Neuronal stem cell (in vitro differentiated cells): ENCODE data around the gene CDK16.

Experiments
- DNase-seq: peaks from one replicate; pipeline ENCODE4 v3.0.0-alpha.2; 2013; ENCODE audit warnings: low spot score
- H2AFZ ChIP-seq: one replicate; pipeline ENCODE4 v1.6.1; 2013; ENCODE audit warnings: mild to moderate bottlenecking, low read length, inconsistent platforms
- H2AK5ac ChIP-seq: 2 replicates; pipeline ENCODE4 v1.6.1; 2013; ENCODE audit warnings: low read depth, mild to moderate bottlenecking, inconsistent platforms, low read length, moderate library complexity, mixed read lengths
- H2BK120ac ChIP-seq: 2 replicates; pipeline ENCODE4 v1.6.1; 2013; ENCODE audit warnings: low read depth, mild to moderate bottlenecking, inconsistent platforms, low read length, moderate library complexity, mixed read lengths
- H2BK12ac ChIP-seq: one replicate; pipeline ENCODE4 v1.6.1; 2013; ENCODE audit warnings: low read length, inconsistent platforms
- H2BK15ac ChIP-seq: 2 replicates; pipeline ENCODE4 v1.6.1; 2013; ENCODE audit warnings: mild to moderate bottlenecking, low read length, inconsistent platforms, mixed read lengths
- H2BK5ac ChIP-seq: one replicate; pipeline ENCODE4 v1.6.1; 2013; ENCODE audit warnings: inconsistent platforms, mild to moderate bottlenecking, low read length, moderate library complexity
- H3K14ac ChIP-seq: one replicate; pipeline ENCODE4 v1.6.1; 2013; ENCODE audit warnings: low read length, inconsistent platforms
- H3K18ac ChIP-seq: 2 replicates; pipeline ENCODE4 v1.6.1; 2013; ENCODE audit warnings: low read length, inconsistent platforms
- H3K23ac ChIP-seq: 2 replicates; pipeline ENCODE4 v1.6.1; 2013; ENCODE audit warnings: low read depth, mild to moderate bottlenecking, mixed read lengths, low read length, inconsistent platforms; ENCODE audit not compliant: poor library complexity
- H3K27ac ChIP-seq: replicated peaks from 3 replicates; pipeline ENCODE4 v1.5.1; 2013; ENCODE audit warnings: low read length, inconsistent platforms
- H3K27me3 ChIP-seq, 3 experiments: 2 replicates each; pipeline ENCODE4 v1.6.1; 2013; ENCODE audit warnings: low read length in 3 of 3, mild to moderate bottlenecking in 2 of 3, inconsistent platforms in 1 of 3, low read depth in 1 of 3, mixed read lengths in 1 of 3, moderate library complexity in 1 of 3; ENCODE audit not compliant: control insufficient read depth in 3 of 3, insufficient read depth in 3 of 3
- H3K36me3 ChIP-seq, 2 donors: replicated peaks in 1 of 2; 2 replicates each; pipeline ENCODE4 v1.6.1; 2013; ENCODE audit warnings: low read length in 2 of 2; ENCODE audit not compliant: control insufficient read depth in 2 of 2, insufficient read depth in 2 of 2
- H3K4ac ChIP-seq: 2 replicates; pipeline ENCODE4 v1.6.1; 2013; ENCODE audit warnings: inconsistent platforms, mild to moderate bottlenecking, low read length, moderate library complexity
- H3K4me1 ChIP-seq, 2 donors: 1 replicate in 1 of 2; 2 replicates in 1 of 2; pipeline ENCODE4 v1.6.1; 2013; ENCODE audit warnings: low read length in 2 of 2, low read depth in 1 of 2; ENCODE audit not compliant: control insufficient read depth in 2 of 2, insufficient read depth in 1 of 2
- H3K4me2 ChIP-seq: one replicate; pipeline ENCODE4 v1.6.1; 2013; ENCODE audit warnings: mild to moderate bottlenecking, low read length, inconsistent platforms; ENCODE audit not compliant: insufficient read depth, poor library complexity, severe bottlenecking
- H3K4me3 ChIP-seq, 2 donors: 2 replicates each; pipeline ENCODE4 v1.5.1; 2013; ENCODE audit warnings: low read length in 2 of 2, mild to moderate bottlenecking in 2 of 2, inconsistent platforms in 1 of 2, moderate library complexity in 1 of 2
- H3K79me1 ChIP-seq: one replicate; pipeline ENCODE4 v1.6.1; 2013; ENCODE audit warnings: low read depth, mild to moderate bottlenecking, inconsistent platforms, low read length, moderate library complexity
- H3K9ac ChIP-seq: one replicate; pipeline ENCODE4 v1.6.1; 2013; ENCODE audit warnings: mild to moderate bottlenecking, low read depth, low read length, inconsistent platforms; ENCODE audit not compliant: poor library complexity
- H3K9me3 ChIP-seq, 2 donors: replicated peaks in 1 of 2; 2 replicates each; pipeline versions ENCODE3 to v1.6.1; 2013; ENCODE audit warnings: low read length in 2 of 2, mild to moderate bottlenecking in 2 of 2, inconsistent platforms in 1 of 2, low read depth in 1 of 2, mixed read lengths in 1 of 2, moderate library complexity in 1 of 2; ENCODE audit not compliant: control insufficient read depth in 2 of 2, insufficient read depth in 1 of 2
- H4K8ac ChIP-seq: one replicate; pipeline ENCODE4 v1.6.1; 2013; ENCODE audit warnings: low read depth, mild to moderate bottlenecking, inconsistent platforms, low read length, moderate library complexity
- H4K91ac ChIP-seq: one replicate; pipeline ENCODE4 v1.6.1; 2013; ENCODE audit warnings: low read length, low read depth, mild to moderate bottlenecking, inconsistent platforms; ENCODE audit not compliant: poor library complexity
- WGBS, 2 donors: extraction: QIAGEN DNeasy Blood & Tissue Kit; methylation state at CpG; one replicate each; pipeline ENCODE4 v1.1.7; 2013; ENCODE audit warnings: missing lambda C conversion rate in 2 of 2, mixed read lengths in 1 of 2; ENCODE audit not compliant: insufficient read length in 2 of 2, insufficient replicate concordance in 1 of 2; ENCODE audit errors: extremely low coverage in 2 of 2; 5-methylcytosine and 5-hydroxymethylcytosine counted together

CDK16 gene

DNA sequence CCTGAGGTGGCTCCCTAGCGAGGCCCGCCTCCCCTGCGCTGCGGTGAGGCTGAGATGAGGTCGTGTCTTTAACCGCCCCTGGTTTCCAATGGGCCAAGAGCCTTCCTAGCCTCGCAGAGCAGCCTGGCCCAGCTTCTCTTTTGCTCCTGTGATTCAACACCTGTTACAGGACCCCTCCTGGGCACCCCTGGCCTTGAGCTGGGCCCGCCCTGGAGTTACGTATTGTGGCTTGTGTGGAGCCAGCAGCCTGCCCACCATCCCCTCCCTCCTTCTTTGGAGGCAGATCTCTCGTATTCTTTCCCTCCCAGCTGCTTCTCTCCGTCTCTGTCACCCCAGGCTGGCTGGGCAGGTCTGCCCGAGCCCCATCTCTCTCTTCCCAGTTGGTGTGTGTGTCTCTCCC lies 44.1 kb upstream of the CDK16 start:
- Histone ChIP-seq H3K23ac (no peak overlapping the region), H3K4me2 (no peak overlapping the region), H2AFZ (no peak overlapping the region), H2AK5ac (no peak overlapping the region), H3K9me3 (no peaks in the 10 kb centered on the region), H2BK5ac (no peak overlapping the region), H3K18ac (no peak overlapping the region), H3K79me1 (peaks cover 3% of the 10 kb centered on the region), H4K8ac (no peak overlapping the region), H2BK120ac (no peak overlapping the region), H3K36me3 (peaks cover 39 to 93% of the 10 kb centered on the region in 2 donors), H3K4me3 (no peak overlapping the region), H2BK15ac (no peak overlapping the region), H3K4me1 (no peaks in the 10 kb centered on the region), H3K14ac (no peak overlapping the region), H4K91ac (no peak overlapping the region), H3K27me3 (peaks cover 0 to 74% (median 0%) of the 10 kb centered on the region in 3 experiments), H3K9ac (no peak overlapping the region), H2BK12ac (no peak overlapping the region), H3K4ac (no peak overlapping the region), H3K27ac (no peak overlapping the region)
- no peak for DNase-seq
- WGBS, 2 donors = no CpG with 5 or more reads among the region's 12 CpGs

DNA sequence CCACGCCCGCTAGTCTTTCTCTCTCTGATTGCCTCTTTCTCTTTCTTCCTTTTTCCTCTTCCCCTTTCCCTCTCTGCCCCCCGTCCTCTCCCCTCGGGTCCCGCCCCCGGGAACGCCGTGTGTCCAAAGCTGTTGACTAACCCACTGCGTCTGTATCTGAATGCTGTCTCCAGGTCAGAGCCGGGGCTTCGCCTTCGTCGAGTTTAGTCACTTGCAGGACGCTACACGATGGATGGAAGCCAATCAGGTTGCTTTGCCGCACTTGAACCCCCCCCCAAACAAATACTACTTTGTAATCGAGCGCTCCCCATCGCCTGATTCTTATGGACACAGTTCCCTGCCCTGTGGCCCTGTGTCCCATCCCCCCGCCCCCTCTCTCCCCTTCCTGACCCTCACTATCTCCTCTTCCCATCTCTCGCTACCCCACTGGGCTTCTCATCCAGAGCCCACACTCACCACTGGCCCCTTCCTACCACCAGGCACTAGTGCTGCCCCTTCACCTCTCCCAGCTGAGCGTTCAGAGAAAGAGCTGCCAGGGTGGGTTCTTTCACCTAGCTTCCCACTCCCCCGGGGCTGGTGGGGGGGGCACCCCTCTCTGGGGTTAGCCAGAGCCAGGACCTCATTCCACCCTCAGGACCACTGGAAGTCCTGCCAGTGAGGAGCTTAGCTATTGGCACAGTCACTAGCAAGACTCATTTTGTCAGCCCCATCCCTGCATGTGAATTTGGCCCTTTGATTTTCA lies 43.5 kb upstream of the CDK16 start:
- Histone ChIP-seq H3K4me1 (no peaks in the 10 kb centered on the region), H4K8ac (no peak overlapping the region), H3K27me3 (peaks cover 0 to 75% (median 0%) of the 10 kb centered on the region in 3 experiments), H3K79me1 (peaks cover 3% of the 10 kb centered on the region), H3K9ac (no peak overlapping the region), H3K4me3 (no peak overlapping the region), H2AFZ (no peak overlapping the region), H3K9me3 (no peaks in the 10 kb centered on the region), H3K14ac (no peak overlapping the region), H2BK5ac (no peak overlapping the region), H3K4me2 (no peak overlapping the region), H2BK15ac (no peak overlapping the region), H3K18ac (no peak overlapping the region), H2BK120ac (no peak overlapping the region), H3K36me3 (peaks cover 42 to 93% of the 10 kb centered on the region in 2 donors), H2BK12ac (no peak overlapping the region), H3K27ac (no peak overlapping the region), H4K91ac (no peak overlapping the region), H3K4ac (no peak overlapping the region), H3K23ac (no peak overlapping the region), H2AK5ac (no peak overlapping the region)
- no peak for DNase-seq
- WGBS, 2 donors = no CpG with 5 or more reads among the region's 23 CpGs

DNA sequence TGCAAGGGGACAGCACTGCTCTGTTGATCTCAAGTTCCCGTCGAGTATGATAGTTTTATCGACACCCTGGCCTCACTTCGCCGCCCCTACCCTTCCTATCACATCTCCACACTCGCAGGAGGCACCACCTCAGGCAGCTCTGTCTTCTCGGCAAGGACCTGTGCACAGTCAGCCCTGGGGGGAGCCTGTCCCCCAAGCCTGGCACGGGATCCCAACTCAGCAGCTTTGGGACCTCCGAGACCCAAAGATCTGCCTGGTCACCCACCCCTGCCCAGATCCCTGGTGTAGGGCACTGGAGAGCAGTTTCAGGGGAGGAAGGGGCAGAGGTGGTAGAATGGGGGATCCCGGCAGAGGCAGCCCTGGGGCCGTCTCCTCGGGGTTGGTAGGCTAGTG lies 42.9 kb upstream of the CDK16 start:
- Histone ChIP-seq H3K9ac (no peak overlapping the region), H3K4me2 (no peak overlapping the region), H2BK120ac (no peak overlapping the region), H4K8ac (no peak overlapping the region), H3K27ac (no peak overlapping the region), H2BK15ac (no peak overlapping the region), H3K23ac (no peak overlapping the region), H3K27me3 (peaks cover 0 to 75% (median 0%) of the 10 kb centered on the region in 3 experiments), H4K91ac (no peak overlapping the region), H2AFZ (no peak overlapping the region), H2BK5ac (no peak overlapping the region), H3K9me3 (no peaks in the 10 kb centered on the region), H3K14ac (no peak overlapping the region), H3K36me3 (peaks cover 42 to 93% of the 10 kb centered on the region in 2 donors), H3K4me1 (no peaks in the 10 kb centered on the region), H2AK5ac (no peak overlapping the region), H2BK12ac (no peak overlapping the region), H3K79me1 (peaks cover 3% of the 10 kb centered on the region), H3K4me3 (no peak overlapping the region), H3K18ac (no peak overlapping the region), H3K4ac (no peak overlapping the region)
- DNase-seq = no peak
- no CpG with 5 or more reads among the region's 12 CpGs for WGBS, 2 donors

DNA sequence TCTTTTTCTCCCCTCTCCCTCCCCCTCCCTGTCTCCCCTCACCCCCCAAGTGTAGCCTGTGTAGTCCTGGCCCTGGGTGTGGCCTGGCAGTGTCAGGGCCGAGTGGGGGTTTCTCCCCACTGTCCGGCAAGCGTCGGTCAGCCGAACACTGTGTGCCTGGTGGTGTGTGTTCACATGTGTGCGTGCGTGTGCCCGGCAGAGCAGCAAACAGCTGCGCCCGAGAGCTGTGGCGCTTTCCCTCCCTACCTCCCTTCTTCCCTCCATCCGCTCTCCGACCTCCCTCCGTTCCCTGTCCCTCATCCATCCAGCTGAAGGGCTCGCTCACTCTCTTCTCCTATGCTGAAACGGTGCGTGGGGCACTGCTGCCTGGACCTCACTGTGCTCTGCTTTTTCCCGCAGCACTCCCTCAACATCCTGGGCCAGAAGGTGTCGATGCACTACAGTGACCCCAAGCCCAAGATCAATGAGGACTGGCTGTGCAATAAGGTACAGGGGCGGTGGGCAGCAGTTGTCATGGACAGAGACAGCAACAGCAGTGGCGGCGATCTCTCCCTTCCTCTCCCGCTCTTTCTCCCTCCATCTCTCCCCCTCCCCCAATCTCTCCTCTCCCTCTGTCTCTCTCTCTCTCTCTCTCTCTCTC lies 42.3 kb upstream of the CDK16 start:
- no peak overlapping the region for H3K18ac ChIP-seq
- no peak overlapping the region for H2BK120ac ChIP-seq

More for the DNA sequence above, 42.3 kb upstream of the CDK16 start:
- Histone ChIP-seq H3K9ac (peak overlapping the region; percentile 21), H2BK12ac (no peak overlapping the region), H4K8ac (no peak overlapping the region), H3K4me1 (no peaks in the 10 kb centered on the region), H2BK15ac (no peak overlapping the region), H3K27me3 (peaks cover 0 to 70% (median 0%) of the 10 kb centered on the region in 3 experiments), H4K91ac (no peak overlapping the region), H2AFZ (no peak overlapping the region), H3K79me1 (peaks cover 3% of the 10 kb centered on the region), H3K36me3 (peaks cover 41 to 95% of the 10 kb centered on the region in 2 donors), H3K27ac (no peak overlapping the region), H3K14ac (no peak overlapping the region), H2BK5ac (no peak overlapping the region), H3K9me3 (no peaks in the 10 kb centered on the region), H3K4me3 (no peak overlapping the region), H3K23ac (no peak overlapping the region), H3K4ac (no peak overlapping the region), H2AK5ac (no peak overlapping the region), H3K4me2 (no peak overlapping the region)
- DNase-seq = no peak
- no CpG with 5 or more reads among the region's 23 CpGs for WGBS, 2 donors
